GM19467 (cell line): Measurements from ENCODE around the gene SLBP.

Experiments used
- ATAC-seq: cut with Tn5 transposase; IDR thresholded peaks from one replicate; pipeline ENCODE4 v1.9.1; 2021; ENCODE audit warnings: mild to moderate bottlenecking, moderate library complexity; ENCODE audit not compliant: unreplicated experiment

SLBP gene

DNA sequence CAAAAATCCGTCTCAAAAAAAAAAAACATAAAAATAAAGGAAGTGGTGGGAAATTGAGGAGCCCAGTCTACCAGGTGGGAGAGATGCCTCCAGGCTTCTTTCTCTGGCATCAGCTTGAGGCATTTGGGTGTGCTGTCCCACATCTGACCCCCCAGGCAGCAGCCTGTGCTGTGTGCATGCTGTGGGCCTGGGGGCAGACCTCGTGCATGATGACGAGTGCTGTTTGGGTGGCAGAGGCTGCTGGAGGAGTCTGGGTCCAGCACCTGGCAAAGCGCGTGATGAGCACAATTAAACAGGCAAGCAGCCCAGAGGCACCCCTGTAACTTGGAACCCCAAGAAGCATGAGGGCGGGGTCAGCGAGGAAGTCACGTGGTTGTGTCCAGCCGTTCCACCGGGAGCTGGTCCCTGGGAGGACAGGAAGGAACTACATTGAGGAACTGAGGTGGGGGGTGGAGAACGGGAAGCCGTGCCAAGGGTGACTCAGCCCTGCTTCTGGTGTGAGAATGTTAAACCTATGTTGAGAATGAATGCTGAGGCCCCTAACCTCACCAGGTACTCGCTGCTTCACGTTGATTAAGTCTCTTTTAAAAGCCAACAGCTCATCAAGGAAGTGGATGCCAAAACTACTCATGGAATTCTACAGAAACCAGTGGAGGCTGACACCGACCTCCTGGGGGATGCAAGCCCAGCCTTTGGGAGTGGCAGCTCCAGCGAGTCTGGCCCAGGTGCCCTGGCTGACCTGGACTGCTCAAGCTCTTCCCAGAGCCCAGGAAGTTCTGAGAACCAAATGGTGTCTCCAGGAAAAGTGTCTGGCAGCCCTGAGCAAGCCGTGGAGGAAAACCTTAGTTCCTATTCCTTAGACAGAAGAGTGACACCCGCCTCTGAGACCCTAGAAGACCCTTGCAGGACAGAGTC lies 15.3 kb upstream of the SLBP start:
- no peak for ATAC-seq

DNA sequence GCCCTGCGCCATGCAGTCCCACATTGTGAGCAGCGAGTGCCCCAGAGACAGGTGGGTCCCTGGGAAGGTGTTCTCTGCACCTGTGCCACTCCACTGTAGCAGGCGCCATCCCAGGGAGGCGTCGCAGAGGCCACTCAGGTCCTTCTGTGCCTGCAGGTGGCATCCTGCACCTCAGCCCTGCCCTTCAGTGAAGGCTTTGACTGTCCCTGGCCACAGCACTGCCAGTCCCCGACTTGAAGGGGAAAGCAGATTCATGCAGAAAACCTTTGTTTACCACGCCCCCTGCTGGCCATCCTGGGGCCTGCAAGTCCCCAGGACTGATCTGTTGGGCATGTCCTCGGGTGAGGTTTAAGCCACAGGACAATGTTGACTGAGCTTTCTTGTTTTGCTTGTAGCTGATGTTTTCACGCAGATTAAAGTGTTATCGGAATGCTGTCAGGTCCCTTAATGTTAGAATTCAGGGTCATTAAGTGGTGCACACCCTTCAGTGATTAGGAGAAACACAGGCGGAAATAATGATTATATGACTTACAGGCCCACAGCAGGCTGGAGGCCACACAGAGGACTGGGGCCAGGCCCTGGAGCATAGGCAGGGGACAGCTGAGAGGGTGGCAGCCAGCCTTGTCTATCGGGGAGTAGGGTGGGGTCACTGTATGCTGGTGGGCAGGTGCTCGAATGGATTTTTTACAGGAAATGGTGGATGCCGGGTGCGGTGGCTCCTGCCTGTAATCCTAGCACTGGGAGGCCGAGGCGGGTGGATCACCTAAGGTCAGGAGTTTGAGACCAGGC lies 14.2 kb upstream of the SLBP start:
- no peak for ATAC-seq

DNA sequence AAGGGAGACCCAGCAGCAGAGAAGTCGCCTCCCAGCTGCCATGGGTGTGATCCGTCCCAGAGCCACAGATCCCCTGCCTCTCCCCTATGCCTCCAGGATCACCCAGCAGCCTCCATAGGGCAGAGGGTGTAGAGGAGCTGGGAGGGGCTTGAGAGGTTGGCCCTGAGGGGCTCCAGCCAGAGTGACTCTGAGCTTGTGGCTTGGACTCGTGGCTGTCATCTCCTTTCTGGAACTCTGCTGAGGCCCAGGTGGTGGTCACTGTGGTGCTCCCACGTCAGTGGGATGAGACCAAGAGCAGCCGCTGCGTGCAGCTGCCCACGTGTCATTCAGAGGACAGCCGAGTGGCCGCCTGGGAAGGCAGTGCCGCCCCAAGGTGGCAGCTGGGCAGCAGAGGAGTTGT lies 13.4 kb upstream of the SLBP start:
- ATAC-seq: no peak

DNA sequence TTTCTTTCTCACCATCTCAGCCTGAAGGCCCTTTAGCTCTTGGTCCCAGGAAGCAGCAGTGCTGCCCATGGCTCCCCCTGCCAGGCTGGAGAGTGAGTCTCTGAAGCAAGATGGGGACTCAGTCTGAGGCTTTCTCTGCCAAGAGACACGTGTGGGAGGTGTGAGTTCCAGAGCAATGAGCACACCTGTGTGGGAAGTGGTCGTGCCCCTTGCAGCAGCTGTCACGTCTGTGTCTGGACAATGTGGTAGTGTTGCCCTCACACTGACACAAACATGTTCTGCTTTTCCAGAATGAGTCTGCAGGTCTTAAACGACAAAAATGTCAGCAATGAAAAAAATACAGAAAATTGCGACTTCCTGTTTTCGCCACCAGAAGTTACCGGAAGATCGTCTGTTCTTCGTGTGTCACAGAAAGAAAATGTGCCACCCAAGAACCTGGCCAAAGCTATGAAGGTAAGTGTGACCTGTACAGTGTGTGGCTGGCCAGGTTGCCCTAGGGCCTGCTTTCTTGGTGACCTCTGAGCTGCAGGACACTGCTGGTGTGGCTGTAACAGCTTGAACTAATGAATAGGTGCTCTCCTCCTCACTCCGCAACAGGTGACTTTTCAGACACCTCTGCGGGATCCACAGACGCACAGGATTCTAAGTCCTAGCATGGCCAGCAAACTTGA lies 11.1 kb upstream of the SLBP start:
- no peak for ATAC-seq

DNA sequence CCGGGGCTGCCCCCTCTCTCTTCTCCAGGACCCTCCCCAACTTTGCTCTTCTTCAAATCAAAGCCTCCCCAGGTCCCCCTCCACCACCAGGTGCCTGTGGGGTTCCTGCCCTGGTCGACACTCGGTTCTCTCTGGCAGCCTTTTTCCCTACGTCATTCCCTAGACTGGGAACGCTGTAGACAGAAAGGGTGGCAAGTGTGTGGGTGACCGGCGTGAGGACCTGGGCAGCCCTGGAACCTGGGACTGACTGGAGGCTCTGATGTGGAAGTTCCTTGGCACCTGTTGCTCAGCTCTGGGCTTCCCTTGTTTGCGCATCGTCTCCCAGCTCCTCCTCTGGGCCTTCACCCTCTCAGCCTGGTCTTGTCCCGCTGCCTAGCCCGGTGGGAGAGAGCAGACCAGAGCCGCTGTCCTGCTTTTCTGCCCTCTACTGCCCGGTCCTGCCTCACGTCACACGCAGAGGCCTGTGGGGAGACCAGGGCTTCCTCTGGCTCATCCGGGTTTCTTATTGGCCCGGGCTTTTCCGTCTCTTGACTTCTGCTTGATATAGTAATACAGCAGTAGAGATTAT lies 10.5 kb upstream of the SLBP start:
- no peak for ATAC-seq

GRCh38 chr4:1721666-1722550 lies 9.8 kb upstream of the SLBP start:
- ATAC-seq: no peak

GRCh38 chr4:1721003-1721665 lies 9.0 kb upstream of the SLBP start, which contains the start of the genes TACC3 and TMEM129:
Gene TACC3, plus strand, starts transcription at chr4:1721521. Its CDS starts 1,901 bp downstream, at chr4:1723422.
Gene TMEM129, minus strand, starts transcription at chr4:1721323. Its CDS starts 486 bp downstream, at chr4:1720837.
- ATAC-seq: peak; percentile 72

DNA sequence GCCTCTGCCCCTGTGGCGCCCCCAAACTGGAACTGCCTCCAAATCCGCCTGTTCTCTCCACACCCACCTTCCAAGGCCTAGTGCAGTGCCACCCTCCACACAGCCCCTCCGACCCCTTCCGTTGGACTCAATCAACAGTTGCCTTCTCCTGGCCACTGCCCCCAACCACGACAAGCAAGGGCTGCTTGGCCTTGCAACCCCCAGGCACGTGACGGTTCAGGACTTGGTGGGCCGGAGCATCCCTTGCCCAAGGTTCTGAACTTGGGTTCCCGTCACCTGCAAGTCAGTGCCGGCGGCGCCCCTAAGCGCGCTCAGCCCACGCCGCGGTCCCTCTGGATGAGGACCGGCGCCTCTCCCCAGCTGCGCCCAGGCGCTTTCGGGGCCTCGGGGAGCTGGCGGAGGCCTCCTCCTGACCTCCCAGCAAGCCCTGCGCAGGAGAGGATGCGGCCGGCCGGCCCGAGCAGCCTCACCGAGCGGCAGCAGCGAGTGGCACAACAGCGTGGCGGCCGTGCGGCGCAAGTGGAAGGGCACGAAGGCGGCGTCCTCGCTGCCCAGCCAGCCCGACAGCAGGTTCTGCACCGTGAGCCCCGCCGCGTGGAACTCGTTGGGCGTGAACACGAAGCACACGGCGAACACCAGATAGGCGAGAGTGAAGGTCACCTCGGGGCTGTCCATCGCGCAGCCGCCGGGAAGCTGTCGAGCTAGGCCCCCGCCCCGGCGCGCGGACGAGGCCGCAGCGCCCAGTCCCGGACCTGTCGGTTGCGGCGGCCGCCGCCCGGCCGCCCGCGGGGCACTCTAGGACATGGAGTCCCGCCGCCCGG lies 8.3 kb upstream of the SLBP start:
- peak; percentile 16 for ATAC-seq

DNA sequence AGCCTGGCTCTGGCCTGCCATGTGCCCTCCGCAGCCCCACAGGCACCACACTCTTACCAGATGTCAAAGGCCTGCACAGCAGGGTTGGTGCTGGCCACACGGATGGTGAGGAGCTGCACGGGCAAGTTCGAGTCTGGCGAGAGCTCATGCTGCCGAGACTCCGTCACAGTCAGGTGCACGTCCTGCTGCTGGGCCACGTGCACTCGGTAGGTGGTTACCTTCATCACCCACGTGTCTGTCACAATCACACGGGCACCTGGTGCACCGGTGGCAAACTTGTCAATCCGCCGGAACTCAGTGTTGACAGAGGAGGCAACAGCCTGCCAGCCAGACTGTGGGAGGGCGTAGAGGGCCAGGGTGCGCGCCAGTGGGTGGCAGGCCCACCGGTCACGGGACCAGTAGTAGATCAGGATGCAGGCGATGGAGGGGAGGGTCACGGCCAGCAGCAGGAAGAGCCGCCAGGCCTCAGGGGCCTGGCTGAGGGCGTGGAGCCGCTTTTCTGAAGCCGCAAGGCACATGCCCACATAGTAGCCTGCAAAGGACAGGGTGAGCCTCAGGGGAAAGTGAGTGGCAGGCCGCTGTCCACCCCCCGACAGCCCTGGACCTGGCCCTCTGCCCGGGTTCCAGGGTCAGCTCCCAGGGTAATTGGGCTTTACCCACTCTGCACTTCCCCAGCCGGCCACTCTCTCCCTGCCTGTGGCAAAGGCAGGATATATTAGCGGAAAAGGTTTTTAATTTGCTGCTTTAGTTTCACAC lies 6.2 kb upstream of the SLBP start:
- ATAC-seq: no peak

DNA sequence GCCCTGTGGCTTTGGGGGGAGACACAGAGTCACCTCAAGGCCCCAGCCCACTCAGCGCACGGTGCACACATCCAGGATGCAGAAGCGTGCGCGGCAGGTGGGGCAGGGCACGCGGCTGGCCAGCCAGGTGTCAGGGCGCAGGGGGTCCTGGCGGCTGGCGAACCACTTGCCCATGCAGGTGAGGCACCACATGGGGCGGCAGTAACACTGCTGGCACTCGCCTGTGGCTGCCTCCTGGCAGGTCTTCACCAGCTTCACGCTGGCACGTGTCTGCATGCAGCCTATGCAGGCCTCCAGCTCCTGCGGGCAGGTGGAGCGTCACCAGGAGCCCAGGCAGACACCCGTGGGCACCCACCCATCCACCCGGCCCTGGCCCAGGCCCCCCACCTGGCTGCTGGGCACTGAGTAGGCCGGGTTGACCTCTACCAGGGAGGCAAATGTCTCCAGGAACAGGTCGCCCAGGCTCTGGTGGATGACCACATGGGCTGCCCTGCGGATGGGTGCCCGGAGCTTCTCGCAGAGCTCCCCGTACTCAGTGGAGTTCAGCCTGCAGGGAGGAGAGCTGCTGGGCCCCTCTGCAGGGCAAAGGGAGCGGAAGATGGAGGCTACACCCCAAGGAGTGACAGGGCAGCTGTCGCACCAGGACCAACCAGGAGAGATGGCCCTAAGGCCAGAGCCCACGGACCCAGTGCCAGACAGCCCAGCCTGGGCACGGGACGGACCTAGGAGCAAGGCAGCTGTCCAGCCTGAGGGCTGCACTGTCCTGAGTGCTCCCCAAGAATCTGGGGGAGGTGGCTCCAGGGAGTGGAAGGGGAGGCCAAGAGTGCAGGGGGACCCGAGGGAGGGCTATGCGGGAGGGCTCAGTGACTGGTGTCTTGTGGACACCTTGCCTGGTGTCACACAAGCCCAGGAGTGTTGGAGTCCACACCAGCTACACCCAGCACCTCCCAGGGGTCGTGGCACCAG lies 5.3 kb upstream of the SLBP start:
- ATAC-seq: no peak

DNA sequence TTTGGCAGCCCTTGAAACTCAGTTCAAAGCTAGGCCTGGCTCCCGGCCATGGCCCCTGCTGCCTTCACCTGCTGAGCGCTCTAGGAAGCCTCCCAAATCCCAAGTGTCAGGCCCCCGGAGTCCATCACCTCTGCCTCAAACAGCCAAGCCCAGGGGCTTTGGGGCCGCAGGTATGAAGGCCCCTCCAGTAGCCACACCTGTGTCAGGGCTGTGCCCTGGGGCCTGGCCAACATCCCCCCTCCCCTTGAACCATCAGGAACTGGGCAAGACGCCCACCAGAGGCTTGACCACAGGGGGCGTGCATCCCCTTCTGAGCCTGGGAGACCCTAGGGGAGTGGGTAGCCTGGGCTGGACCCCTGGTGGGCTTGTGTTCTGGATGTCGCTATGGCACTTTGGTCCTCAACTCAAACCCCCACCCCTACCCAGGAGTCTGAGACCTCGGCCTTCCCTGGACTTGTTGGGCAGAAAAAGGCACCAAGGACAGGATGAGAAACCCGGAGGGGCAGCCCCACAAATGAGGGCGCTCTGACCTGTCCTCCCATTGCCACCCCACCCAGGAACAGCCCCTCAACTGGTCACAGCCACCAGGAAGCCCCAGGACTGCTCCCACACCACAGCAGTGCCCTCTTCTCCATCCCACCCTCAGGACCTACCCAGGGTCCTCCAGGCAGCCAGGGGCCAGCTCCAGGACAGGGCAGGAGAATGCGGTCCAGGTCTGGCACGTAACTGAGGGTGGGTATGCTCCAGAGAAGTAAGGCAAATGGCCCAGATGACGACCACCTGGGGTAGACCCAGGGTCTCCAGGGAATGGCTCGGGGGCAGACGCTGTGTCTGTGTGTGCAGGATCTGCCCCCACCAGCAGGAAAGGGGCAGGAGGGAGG lies 4.2 kb upstream of the SLBP start:
- no peak for ATAC-seq

GRCh38 chr4:1715002-1715758 lies 3.1 kb upstream of the SLBP start:
- no peak for ATAC-seq

- no peak for ATAC-seq
Observed at GRCh38 chr4:1714303-1715001, 2.3 kb upstream of the SLBP start.
